ENCODE data around the gene SUPT6H.

- TF ChIP-seq PBX3 (IDR thresholded peaks at IDR 0.05) (no peak), POLR2AphosphoS5 (IDR thresholded peaks at IDR 0.05; ENCODE audit: low read depth, low read length) (no peak), NFIC (IDR thresholded peaks at IDR 0.05; ENCODE audit: borderline replicate concordance) (no peak), ZBTB33 (IDR thresholded peaks at IDR 0.05; ENCODE audit: borderline replicate concordance, low read depth) (no peak)
- TF ChIP-seq, protein P1, sequence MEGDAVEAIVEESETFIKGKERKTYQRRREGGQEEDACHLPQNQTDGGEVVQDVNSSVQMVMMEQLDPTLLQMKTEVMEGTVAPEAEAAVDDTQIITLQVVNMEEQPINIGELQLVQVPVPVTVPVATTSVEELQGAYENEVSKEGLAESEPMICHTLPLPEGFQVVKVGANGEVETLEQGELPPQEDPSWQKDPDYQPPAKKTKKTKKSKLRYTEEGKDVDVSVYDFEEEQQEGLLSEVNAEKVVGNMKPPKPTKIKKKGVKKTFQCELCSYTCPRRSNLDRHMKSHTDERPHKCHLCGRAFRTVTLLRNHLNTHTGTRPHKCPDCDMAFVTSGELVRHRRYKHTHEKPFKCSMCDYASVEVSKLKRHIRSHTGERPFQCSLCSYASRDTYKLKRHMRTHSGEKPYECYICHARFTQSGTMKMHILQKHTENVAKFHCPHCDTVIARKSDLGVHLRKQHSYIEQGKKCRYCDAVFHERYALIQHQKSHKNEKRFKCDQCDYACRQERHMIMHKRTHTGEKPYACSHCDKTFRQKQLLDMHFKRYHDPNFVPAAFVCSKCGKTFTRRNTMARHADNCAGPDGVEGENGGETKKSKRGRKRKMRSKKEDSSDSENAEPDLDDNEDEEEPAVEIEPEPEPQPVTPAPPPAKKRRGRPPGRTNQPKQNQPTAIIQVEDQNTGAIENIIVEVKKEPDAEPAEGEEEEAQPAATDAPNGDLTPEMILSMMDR (IDR thresholded peaks at IDR 0.05): no peak
Observed at GRCh38 chr17:28634206-28634865, 27.7 kb upstream of the SUPT6H start.
